Dorsolateral prefrontal cortex (tissue), 118 donors: ENCODE data around the gene LSM8. TPM values are rescaled to one million over a fixed set of nuclear protein-coding genes. Genes with fewer than 3 reads are reported as not detected.

Source experiments
- total RNA-seq, 120 experiments: library from RNA; stranded (reverse); gene quantifications; one replicate each; pipeline versions ENCODE4 v1.2.3 to v1.2.4, GENCODE V29; 2022

LSM8 gene
- total RNA-seq, 120 experiments from 2014 or later = 12.1 to 33.6 (median 20.0) TPM

Other genes starting within 250 kb of the LSM8 start
- 10 to 100 TPM in 2 of 120 experiments, 1 to 10 TPM in 118; 2.2 to 12.9 (median 5.7) TPM for gene ANKRD7, start 40.5 kb downstream of the LSM8 start, total RNA-seq